OCI-LY7 (cell line): ENCODE data around the gene COL20A1. TPM values are rescaled to one million over a fixed set of nuclear protein-coding genes. Genes with fewer than 3 reads are reported as not detected.

ENCODE experiments used
- BruUV-seq: library from RNA; stranded (reverse); fragments of 400-500 nt; replicated peaks from 2 replicates; lab custom pipeline; 2021; lab: Mats Ljungman, UMichigan
- CTCF ChIA-PET: fragments of 300-600 bp; sonication (Branson Sonifier 250); formaldehyde crosslinking; loops from one replicate; lab custom pipeline; 2022; ENCODE audit warnings: antibody characterized with exemption; ENCODE audit not compliant: unreplicated experiment; lab: Charles Lee
- POLR2A ChIA-PET: fragments of 300-600 bp; sonication (Branson Sonifier 250); formaldehyde crosslinking; loops from one replicate; lab custom pipeline; 2022; ENCODE audit warnings: antibody characterized with exemption; lab: Charles Lee
- DNase-seq: peaks from one replicate; pipeline ENCODE4 v3.0.0-alpha.2; 2015; ENCODE audit warnings: low spot score
- H2AFZ ChIP-seq: fragments of 200-600 bp; sonication (generic), shearing (Covaris generic); 2 replicates; pipeline ENCODE4 v1.6.1; 2014; ENCODE audit warnings: mild to moderate bottlenecking, antibody characterized with exemption, low read length, moderate library complexity
- H3K27ac ChIP-seq: fragments of 200-600 bp; sonication (generic); 2 replicates; pipeline ENCODE4 v1.5.1; 2014; ENCODE audit warnings: mixed run types, low read depth, mild to moderate bottlenecking, moderate library complexity, low read length, inconsistent platforms; ENCODE audit not compliant: poor library complexity, severe bottlenecking
- H3K36me3 ChIP-seq: fragments of 200-600 bp; sonication (generic); 2 replicates; pipeline ENCODE4 v1.6.1; 2014; ENCODE audit warnings: mild to moderate bottlenecking, antibody characterized with exemption, low read length, moderate library complexity, mixed read lengths; ENCODE audit not compliant: insufficient read depth
- H3K4me1 ChIP-seq: fragments of 200-600 bp; sonication (generic); 2 replicates; pipeline ENCODE4 v1.5.1; 2014; ENCODE audit warnings: mild to moderate bottlenecking, low read length; ENCODE audit not compliant: insufficient read depth, poor library complexity, severe bottlenecking
- H3K4me2 ChIP-seq: fragments of 200-600 bp; sonication (generic); 2 replicates; pipeline ENCODE4 v1.6.1; 2014; ENCODE audit warnings: mild to moderate bottlenecking, low read length
- H3K4me3 ChIP-seq: fragments of 200-600 bp; sonication (generic); 2 replicates; pipeline ENCODE4 v1.5.1; 2014; ENCODE audit warnings: mild to moderate bottlenecking, low read depth, low read length; ENCODE audit not compliant: poor library complexity, severe bottlenecking
- H3K79me2 ChIP-seq: fragments of 200-600 bp; sonication (generic); 2 replicates; pipeline ENCODE4 v1.6.1; 2016; ENCODE audit warnings: low read depth, mild to moderate bottlenecking, low read length, moderate library complexity, mixed read lengths; ENCODE audit not compliant: insufficient read depth
- H3K9me2 ChIP-seq: fragments of 200-600 bp; sonication (generic); 2 replicates; pipeline ENCODE4 v1.6.1; 2016; ENCODE audit warnings: mild to moderate bottlenecking, low read length, mixed read lengths; ENCODE audit not compliant: insufficient read depth
- H3K9me3 ChIP-seq: fragments of 200-600 bp; sonication (generic); 2 replicates; pipeline ENCODE4 v1.6.1; 2014; ENCODE audit warnings: mild to moderate bottlenecking, mixed run types, low read length, mixed read lengths
- H4K20me1 ChIP-seq: fragments of 200-600 bp; sonication (generic); 2 replicates; pipeline ENCODE4 v1.6.1; 2014; ENCODE audit warnings: mild to moderate bottlenecking, antibody characterized with exemption, low read length, moderate library complexity, mixed read lengths; ENCODE audit not compliant: insufficient read depth
- EZH2phosphoT487 ChIP-seq: fragments of 200-600 bp; sonication (generic); IDR thresholded peaks from 2 replicates; pipeline ENCODE4 v1.6.1; 2018; ENCODE audit warnings: low read depth, borderline replicate concordance, mild to moderate bottlenecking, mixed run types, antibody characterized with exemption, low read length, moderate library complexity, mixed read lengths
- intact Hi-C: fragments of 100-400 bp; cut with micrococcal nuclease; formaldehyde crosslinking; loops from one replicate; pipeline ENCODE4 v1.10.0; 2022; ENCODE audit not compliant: unreplicated experiment
- total RNA-seq, 2 experiments: library from RNA; depleted of rRNA in 1 of 2; stranded (reverse); fragments of >200 nt in 1 of 2; shearing (Covaris generic) in 1 of 2; gene quantifications; 2 replicates each; pipeline ENCODE4 v1.2.3, GENCODE V29; 2014 to 2022
- TF ChIP-seq, protein P1 (sequence below): fragments of 200-600 bp; sonication (generic); conservative IDR thresholded peaks from 2 replicates; pipeline ENCODE4 v1.5.1; 2014; ENCODE audit warnings: mild to moderate bottlenecking, antibody characterized with exemption, low read length, moderate library complexity, mixed read lengths

Gene COL20A1
- total RNA-seq, 2 experiments from 2014 or later, result 0.15 TPM; not detected in 1

DNA sequence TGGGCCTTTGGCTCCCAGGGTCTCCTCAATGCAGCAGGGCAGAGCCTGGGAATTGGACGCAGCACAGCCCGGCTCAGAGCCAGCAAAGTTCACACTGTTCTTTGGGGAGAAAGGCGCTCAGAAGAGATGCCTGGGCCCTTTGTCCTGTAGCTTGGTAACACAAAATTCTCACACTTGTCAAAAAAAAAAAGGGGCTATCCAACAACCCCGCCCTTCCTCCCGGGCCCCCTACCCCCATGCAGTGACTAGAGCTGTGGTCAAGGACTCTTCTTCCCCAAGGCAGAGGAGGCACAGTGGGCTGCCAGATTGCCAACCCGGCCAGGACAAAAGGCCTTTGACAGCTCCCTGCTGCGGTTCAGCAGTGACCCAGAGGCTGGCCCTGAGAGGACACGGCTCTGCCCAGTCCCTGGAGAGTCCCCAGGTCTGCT lies 40.7 kb upstream of the COL20A1 start:
- no peaks in the 10 kb centered on the region for H3K4me1 ChIP-seq
- no peaks in the 10 kb centered on the region for H3K36me3 ChIP-seq
- BruUV-seq, result no TSS peak
- H3K9me2 ChIP-seq, result no peaks in the 10 kb centered on the region
- no peaks in the 10 kb centered on the region for H3K9me3 ChIP-seq
- no peak for DNase-seq
- ChIA-PET CTCF (interaction anchor here (0.6 kb wide), 1 partner anchor 14 kb away, joined by 4 read pairs; no protein-coding TSS in a partner anchor), POLR2A (no interaction called here)
- no peak overlapping the region for H3K4me3 ChIP-seq
- no peak overlapping the region for H3K27ac ChIP-seq
- no peaks in the 10 kb centered on the region for H4K20me1 ChIP-seq
- no peak overlapping the region for H3K4me2 ChIP-seq
- TF ChIP-seq EZH2phosphoT487, result no peak
- TF ChIP-seq, protein P1, sequence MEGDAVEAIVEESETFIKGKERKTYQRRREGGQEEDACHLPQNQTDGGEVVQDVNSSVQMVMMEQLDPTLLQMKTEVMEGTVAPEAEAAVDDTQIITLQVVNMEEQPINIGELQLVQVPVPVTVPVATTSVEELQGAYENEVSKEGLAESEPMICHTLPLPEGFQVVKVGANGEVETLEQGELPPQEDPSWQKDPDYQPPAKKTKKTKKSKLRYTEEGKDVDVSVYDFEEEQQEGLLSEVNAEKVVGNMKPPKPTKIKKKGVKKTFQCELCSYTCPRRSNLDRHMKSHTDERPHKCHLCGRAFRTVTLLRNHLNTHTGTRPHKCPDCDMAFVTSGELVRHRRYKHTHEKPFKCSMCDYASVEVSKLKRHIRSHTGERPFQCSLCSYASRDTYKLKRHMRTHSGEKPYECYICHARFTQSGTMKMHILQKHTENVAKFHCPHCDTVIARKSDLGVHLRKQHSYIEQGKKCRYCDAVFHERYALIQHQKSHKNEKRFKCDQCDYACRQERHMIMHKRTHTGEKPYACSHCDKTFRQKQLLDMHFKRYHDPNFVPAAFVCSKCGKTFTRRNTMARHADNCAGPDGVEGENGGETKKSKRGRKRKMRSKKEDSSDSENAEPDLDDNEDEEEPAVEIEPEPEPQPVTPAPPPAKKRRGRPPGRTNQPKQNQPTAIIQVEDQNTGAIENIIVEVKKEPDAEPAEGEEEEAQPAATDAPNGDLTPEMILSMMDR, result no peak
- no peak overlapping the region for H2AFZ ChIP-seq
- intact Hi-C loops, result no loop called here
- no peaks in the 10 kb centered on the region for H3K79me2 ChIP-seq

DNA sequence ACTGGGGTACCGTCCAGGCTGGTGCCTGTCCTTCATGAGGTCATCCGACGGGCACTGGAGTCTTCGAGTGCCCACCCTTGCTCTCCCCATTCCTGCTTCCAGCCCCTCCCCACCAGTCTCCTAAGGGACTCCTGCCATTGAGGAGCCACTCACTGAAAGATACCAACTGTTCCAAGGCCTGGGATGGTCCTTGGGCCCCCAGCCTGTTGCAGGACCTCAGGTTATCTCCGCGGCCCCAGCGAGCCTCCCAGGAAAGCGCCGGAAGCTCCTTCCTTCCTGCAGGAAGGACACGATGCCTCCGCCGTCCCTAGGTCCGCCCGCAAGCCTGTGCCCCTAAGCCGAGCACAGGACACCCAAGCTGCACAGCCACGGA lies 39.9 kb upstream of the COL20A1 start:
- TF ChIP-seq, protein P1, result no peak
- TF ChIP-seq EZH2phosphoT487, result no peak
- no peak for DNase-seq
- H3K36me3 ChIP-seq, result no peaks in the 10 kb centered on the region
- H4K20me1 ChIP-seq, result no peaks in the 10 kb centered on the region
- H3K4me1 ChIP-seq, result no peaks in the 10 kb centered on the region
- no peak overlapping the region for H3K4me3 ChIP-seq
- no TSS peak for BruUV-seq
- no peaks in the 10 kb centered on the region for H3K9me3 ChIP-seq
- H3K79me2 ChIP-seq, result no peaks in the 10 kb centered on the region
- no peak overlapping the region for H2AFZ ChIP-seq
- no peaks in the 10 kb centered on the region for H3K9me2 ChIP-seq
- intact Hi-C loops, result no loop called here
- ChIA-PET CTCF (no interaction called here), POLR2A (no interaction called here)
- H3K27ac ChIP-seq, result no peak overlapping the region
- H3K4me2 ChIP-seq, result no peak overlapping the region

DNA sequence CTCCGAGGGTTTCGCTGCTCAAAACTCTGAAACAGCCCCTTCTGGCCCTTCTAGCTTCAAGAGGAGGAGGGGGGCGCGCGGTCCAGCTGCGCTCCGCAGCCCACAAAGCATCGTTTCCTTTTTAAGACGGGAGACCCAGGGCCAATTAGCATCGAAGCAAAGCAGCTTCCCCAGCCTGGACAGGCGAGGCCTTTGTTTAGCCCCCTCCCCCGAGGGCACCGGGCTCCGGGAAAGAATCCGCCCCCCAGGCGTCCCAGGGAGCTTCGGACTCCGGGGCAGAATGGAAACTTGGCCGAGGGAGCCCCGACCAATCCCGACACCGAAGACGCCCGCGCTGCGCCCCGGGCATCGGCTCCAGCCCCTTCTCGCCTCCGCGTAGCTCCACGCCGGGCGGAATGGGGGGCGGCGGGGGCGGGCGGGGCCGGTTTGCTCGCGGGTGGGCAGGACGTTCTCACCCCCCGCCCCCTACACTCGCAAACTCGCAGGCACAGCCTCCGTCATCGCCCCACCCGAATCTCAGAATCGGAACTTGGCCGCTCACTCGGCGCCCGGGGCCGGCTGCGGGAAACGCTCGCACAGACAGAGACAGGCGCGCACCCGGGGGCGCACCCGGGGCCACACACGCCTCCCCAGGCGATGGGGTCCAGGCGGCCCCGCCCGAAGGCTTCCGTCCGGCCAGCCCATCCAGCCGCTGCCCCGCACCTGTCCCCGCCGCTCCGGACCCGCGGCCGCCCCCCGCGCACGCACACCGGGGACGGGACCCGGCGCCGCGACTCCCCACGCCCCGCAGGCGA lies 39.4 kb upstream of the COL20A1 start:
- Histone ChIP-seq H2AFZ (no peak overlapping the region), H3K9me3 (no peaks in the 10 kb centered on the region), H3K36me3 (no peaks in the 10 kb centered on the region), H4K20me1 (no peaks in the 10 kb centered on the region), H3K4me2 (no peak overlapping the region), H3K9me2 (no peaks in the 10 kb centered on the region), H3K4me3 (no peak overlapping the region), H3K79me2 (no peaks in the 10 kb centered on the region), H3K4me1 (no peaks in the 10 kb centered on the region), H3K27ac (no peak overlapping the region)
- TF ChIP-seq, protein P1, result no peak
- TF ChIP-seq EZH2phosphoT487, result no peak
- DNase-seq, result no peak
- intact Hi-C loops, result no loop called here
- no TSS peak for BruUV-seq
- POLR2A ChIA-PET, result no interaction called here
- CTCF ChIA-PET, result no interaction called here
